Stimulated activated CD4-positive, alpha-beta T cell treated with anti-CD3 and anti-CD28 coated beads, Interleukin-1b, Interleukin-23, amount 100 ng/mL, for 4 hours (primary cell): ENCODE measurements around the gene SLC25A17.
"Not testable (repeated sequence)": the region's sequence is repeated elsewhere in the genome, so short reads cannot be mapped to it uniquely, and the experiment has no call there.

Experiments used
- DNase-seq, 2 donors: peaks; one replicate each; pipeline ENCODE4 v3.0.0-alpha.2; 2020; ENCODE audit warnings: low read depth in 2 of 2

Gene SLC25A17

DNA sequence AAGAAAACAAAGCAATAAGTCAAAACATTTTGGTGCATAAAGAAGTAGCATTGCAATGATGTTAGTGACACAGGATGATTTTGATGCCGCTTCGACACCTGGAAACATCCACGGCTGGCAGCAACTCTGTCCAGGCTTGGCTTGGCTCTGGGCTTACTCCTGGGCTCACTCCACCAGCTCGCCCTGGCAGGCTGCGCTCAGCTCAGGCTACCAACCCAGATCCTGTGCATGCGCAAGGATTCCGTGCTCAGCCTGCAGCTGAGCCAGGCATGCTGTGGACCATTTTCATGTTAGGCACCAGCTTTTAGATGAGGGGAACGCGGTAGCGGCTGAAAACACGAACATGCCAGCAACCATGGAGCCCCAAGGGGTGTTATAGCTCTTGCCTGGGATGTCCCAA, 66.0 kb downstream of the SLC25A17 start:
- no peak for DNase-seq

DNA sequence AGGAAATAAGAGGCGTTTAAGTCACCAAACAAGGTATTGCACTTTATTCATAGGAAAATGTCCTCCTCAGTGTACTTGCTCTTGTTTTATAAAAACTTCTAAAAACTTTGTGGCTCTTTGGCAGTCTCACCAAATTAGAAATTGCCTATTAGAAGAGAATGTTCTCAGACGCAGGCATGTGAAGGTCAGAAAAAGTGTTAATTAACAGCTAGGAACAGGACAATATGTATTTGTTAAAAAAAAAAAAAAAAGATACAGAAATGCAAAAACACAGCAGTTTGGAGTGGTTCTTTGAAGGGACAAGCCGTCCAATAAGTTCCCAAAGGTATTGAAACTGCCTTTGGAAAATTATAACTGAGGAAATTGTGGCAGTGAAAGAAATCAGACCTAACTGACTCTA, 67.9 kb downstream of the SLC25A17 start:
- no peak for DNase-seq

DNA sequence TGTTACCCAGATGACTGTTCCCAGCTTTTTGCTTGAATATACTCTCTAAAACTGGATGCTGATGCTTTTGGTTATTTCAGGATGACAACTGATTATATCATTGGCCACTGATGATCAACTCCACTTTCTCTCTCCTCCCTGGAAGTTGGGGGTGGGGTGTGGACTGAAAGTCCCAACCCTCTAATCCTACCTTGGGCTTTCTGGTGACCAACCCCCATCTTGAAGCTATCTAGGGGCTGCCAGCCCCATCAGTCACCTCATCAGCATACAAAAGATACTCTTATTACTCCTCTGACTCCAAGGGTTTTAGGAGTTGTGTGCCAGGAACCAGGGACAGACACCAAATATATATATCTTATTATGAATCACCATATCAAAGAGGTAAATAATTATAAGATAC, 69.3 kb downstream of the SLC25A17 start:
- DNase-seq = no peak

DNA sequence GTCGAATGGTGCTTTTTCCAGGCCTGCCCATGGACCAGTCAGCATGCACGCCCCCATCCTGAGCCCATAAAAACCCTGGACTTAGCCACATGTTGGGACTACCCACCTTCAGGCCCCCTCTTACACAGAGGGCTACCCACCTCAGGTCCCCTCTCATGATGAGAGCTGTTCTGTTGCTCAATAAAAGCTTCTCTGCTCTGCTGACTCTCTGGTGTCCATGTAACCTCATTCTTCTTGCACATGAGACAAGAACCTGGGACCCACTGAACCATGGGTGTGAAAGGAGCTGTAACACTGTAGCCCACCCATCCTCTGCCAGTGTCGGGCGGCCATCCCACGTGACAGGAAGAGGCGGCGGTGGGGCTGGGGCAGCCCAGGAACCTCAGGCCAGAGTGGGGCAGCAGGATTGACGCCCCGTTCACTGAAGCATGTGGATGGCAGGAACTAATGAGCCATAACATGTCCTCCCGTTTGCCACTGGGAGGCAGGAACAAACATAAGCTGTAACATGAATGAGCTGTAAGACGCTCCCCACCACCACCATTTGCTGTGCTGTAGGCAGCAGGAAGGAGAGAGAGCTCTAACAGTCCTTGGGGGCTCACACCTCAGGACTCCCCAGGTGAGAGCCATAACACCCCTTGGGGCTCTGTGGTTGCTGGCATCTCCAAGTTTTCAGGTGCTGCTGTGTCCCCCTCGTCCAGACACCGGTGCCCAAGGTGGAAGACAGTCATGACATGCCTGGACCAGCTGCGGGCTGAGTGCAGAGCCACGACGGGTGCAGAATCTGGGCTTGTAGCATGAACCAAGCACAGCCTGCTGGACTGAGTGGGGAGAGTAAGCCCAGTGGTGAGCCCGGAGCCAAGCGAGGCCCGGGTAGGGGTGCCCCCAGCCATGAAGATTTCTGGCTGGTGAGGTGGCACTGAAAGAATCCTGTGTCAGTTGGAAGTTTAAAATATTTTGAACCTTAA, 70.5 kb downstream of the SLC25A17 start:
- no peak for DNase-seq

DNA sequence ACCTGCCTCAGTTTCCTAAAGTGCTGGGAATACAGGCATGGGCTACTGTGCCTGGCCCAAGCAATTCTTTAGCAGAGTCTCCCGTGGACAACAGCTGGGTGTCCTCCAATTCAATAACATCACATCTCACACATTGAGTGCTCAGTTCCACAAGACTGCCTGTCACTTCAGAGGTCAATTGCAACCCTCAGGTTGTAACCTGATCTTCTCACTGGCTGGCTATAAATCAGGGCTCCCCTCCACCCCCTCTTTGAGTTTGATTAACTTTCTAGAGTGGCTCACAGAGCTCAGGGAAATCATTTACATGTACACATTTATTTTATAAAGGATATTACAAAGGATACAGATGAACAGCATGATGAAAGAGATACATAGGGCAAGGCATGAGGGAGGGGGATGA, 71.8 kb downstream of the SLC25A17 start:
- no peak for DNase-seq

DNA sequence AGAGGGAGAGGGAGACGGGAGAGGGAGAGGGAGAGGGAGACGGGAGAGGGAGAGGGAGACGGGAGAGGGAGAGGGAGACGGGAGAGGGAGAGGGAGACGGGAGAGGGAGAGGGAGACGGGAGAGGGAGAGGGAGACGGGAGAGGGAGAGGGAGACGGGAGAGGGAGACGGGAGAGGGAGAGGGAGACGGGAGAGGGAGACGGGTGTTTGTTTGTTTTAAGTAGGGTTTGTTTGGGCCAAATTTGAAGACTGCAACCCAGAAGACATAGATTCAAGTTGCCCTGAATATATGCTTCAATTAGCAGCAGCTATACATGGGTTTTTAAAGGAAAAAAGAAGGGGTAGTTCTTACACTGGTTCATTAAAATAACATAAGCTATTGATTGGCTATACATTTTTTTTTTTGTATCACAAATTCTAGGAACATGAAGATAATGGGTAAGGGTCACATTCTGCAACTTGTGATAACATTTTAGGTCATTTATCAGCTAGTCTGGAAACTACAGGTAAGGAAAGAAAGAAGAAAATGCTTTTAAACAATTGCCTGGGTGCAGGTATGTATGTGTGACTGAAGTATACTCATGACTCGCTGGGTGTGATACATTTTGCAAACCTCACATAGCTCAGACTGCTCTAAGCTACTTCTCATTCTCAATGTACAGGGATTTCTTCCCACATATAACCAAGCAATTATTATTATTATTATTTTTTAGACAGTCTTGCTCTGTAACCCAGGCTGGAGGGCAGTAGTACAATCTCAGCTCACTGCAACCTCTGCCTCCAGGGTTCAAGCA, 72.5 kb downstream of the SLC25A17 start:
- DNase-seq = no peak

DNA sequence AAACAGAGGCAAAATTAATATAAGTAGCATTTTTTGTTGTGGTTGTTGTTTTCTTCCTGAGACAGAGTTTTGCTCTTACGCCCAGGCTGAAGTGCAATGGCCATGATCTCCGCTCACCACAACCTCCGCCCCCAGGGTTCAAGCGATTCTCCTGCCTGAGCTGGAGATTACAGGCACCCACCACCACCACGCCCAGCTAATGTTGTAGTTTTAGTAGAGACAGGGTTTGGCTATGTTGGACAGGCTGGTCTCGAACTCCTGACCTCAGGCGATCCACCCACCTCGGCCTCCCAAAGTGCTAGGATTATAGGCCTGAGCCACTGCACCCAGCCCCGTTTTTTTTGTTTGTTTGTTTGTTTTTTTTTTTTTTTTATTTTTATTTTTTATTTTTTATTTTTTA, 75.4 kb downstream of the SLC25A17 start:
- DNase-seq = no peak

DNA sequence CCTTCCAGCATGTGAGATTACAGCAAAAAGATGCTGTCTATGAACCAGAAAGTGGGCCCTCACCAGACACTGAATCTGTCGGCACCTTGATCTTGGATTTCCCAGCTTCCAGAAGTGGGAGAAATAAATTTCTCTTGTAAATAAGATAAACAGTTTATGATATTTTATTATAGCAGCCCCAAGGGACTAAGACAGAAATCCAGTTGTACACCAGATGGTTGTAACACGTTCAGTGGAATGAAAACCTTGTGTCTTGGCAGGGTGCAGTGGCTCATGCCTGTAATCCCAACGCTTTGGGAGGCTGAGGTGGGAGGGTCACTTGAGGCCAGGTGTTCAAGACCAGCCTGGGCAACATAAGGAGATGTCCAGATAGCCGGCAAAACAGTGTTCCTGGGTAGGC, 78.0 kb downstream of the SLC25A17 start:
- no peak for DNase-seq

DNA sequence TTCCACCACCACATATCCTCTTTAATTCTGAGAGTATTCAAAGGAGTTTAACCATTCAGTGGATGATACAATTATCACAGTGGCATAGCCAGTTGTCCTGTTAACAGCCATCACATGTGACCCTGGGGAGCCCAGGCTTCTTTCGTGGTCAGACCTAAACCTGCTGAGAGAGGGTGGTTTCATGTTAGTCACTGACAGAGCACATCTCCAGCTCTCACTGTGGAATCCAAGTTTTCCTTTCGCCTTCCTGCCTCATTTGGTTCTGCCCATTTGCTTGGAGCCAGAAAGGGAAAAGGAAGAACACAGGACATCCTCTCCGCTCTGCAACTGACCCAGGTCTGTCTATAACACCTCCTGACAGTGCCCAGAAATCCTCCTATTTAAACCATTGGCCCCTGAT, 79.4 kb downstream of the SLC25A17 start:
- no peak for DNase-seq

DNA sequence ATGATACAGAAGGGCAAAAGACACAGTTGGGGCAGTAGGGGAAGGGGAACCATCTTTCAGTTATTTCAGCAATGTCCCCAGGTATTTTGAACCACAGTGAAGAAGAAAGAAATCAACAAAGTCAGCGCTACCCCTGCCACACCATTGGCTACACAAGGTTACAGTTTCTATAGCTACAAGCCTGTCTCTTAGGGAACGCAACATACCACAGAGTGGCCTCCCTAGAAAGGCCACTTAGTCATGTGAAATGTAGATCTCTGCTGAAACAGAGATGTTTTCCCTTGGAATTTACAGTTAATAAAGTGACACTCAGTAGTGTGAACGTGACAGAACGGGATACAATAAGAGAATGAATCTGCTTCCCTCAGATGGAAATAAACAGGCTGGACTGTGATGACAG, 85.2 kb downstream of the SLC25A17 start:
- no peak for DNase-seq

DNA sequence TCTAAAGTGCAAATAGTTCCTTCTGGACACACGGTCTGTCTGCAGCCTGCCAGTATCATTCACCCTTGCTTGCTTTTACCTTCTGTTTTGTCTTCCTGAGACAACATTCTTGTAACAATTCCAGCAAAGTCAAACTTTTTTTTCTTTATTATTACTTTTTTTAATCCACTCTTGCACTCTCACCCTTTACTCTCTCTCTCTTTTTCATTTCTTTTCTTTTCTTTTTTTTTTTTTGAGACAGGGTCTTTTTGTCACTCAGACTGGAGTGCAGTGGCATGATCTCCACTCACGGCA, 86.2 kb downstream of the SLC25A17 start:
- no peak for DNase-seq

DNA sequence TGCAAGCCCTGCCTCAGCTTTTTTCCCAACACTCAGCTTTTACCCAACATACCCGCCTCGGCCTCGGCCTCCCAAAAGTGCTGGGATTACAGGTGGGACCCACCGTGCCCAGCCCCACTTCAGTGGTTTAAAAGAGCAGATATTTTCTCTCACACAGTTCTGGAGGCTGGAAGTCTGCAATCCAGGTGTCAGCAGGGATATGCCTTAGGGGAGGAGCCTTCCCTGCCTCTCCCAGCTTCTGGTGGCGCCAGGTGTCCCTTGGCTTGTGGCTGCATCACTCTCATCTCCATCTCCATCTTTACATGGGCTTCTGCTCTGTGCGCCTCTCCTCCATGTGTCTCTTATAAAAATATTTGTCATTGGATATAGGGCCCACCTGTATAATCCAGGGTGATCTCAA, 89.9 kb downstream of the SLC25A17 start:
- no peak for DNase-seq

DNA sequence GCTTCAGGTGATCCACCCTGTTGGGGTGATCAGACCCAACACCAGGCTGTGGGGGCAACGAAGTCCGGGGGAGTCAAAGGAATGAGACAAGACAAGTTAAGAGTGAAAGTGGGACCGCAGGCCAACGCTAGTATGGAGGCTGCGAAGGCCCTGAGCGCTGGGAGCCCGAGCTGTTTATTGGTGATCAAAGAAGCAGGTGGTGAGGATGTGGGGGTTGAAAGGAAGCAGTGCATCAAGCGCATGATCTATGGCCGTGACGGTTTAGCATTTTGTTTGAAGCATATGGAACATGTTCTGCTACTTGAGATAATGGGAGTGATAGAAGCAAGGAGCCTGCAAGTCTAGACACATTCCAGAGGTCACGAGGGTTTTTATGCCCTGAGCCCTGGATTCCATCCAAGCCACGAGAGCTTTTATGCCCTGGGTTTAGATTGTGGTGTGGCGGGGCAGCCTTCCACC, 90.4 kb downstream of the SLC25A17 start:
- DNase-seq = peak; percentile 19 to 35

DNA sequence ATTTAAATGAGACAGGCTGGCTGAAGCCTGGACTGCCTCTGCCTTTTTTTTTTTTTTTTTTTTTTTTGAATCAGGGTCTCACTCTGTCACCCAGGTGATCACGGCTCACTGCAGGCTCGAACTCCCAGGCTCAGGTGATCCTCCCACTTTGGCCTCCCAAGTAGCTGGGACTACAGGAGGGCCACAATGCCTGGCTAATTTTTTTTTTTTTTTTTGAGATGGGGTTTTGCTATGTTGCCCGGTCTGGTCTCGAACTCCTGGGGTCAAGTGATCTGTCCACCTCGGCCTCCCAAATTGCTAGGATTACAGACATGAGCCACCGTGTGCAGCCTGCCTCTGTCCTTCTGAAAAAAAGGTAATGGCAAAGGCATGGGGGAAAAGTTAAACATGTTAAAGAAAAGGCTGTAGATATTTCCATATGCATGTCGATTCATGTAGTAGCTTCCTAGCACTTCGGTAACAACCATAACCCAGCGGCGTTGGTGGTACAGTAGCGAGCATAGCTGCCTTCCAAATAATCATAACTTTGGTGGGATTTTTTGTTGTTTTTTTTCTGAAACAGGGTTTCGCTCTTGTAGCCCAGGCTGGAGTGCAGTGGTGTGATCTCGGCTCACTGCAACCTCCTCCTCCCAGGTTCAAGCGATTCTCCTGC, 91.1 kb downstream of the SLC25A17 start:
- DNase-seq = no peak

DNA sequence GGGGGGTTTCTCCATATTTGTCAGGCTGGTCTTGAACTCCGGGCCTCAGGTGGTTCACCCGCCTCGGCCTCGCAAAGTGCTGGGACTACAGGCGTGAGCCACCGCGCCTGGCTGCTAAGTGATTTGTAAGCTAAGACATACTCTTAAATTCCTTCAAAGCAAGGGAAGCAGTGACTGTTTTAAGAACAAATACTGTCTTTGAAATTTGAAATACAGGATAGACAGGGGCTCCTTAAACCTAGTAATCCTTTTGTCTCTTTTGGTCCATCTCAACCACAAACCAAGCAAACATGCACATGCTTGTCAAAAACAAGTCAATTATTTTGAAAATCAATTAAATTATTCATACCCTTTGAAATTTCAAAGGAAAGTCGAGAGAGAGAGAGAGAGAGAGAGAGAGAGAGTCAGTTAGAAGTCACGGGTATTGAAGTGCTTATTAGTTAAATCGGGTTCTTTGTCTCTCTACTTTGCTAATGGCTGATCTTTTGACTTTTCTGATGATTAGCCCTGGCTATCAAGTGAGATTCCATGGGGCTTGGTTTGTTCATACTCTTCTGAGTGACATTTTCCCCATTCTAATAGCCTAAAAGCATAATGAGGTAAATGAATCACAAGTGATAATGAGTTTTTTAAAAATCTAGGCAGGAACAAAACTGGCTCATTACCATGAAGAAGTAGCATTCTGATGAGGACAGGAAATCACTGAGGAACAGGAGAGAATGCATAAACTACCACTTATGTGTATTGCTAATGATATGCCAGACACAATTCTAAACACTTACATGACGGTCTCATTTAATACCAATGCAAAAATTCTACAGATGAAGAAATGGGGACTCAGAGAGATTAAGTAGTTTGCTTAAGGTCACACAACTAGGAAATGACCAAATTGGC, 91.8 kb downstream of the SLC25A17 start:
- no peak for DNase-seq

DNA sequence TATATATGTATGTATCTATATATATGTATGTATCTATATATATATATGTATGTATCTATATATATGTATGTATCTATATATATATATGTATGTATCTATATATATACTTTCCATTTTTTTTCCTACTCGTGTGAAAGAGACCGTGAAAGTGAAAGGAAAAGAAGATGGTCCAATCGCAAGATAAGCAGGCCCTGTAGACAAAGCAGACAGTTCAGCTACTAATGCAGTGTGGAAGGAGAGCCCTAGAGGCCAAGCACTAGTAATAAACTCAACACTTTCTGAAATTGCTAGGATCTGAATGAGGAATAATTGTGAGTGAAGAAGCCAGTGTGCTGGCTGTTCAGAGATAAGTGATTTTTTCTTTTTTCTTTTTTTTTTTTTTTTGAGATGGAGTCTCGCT, 92.6 kb downstream of the SLC25A17 start:
- DNase-seq = no peak

DNA sequence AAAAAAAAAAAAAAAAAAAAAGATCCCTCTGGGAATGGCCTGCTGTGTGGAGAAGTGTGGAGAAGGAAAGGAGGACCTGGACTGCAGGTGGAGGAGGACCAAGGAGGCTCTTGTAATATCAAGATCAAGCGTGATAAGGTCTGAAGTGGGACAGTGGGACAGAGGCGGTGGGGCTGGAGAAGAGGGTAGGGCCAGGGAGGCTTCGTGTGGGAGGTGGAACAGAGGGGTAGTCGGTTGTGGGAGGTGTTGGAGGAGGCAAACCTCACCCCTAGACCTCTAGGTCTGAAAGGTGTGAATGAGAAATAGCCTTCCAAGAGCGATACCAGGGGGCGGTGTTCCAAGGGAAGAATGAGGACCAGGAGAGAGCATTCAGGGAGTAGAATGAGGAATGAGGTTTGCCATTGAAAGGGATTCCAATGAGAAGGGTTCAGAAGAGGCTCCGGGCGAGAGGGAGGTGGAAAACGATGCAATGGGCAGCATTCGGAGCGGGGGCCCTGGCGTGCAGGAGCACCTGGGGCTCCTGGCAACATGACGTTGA, 95.7 kb downstream of the SLC25A17 start:
- DNase-seq = no peak

DNA sequence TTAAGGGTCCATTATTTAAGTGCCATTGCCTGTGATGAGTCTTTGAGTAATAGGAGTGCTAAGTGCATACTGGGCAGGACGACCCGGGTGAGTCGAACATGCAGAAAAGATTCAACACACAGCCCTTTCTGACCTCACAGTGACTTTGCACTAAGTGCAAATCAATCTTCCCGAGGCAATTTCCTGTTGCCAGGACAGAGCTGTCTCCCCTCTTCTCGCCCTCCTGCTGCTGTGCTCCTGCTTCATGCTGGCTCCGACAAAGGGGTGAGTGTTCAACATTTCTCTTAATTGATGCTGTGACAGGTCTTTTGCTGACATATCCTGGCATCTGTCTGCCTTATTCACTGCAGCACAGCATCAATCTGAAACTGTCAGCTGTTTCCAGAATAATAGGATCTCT, 97.9 kb downstream of the SLC25A17 start:
- DNase-seq = no peak

DNA sequence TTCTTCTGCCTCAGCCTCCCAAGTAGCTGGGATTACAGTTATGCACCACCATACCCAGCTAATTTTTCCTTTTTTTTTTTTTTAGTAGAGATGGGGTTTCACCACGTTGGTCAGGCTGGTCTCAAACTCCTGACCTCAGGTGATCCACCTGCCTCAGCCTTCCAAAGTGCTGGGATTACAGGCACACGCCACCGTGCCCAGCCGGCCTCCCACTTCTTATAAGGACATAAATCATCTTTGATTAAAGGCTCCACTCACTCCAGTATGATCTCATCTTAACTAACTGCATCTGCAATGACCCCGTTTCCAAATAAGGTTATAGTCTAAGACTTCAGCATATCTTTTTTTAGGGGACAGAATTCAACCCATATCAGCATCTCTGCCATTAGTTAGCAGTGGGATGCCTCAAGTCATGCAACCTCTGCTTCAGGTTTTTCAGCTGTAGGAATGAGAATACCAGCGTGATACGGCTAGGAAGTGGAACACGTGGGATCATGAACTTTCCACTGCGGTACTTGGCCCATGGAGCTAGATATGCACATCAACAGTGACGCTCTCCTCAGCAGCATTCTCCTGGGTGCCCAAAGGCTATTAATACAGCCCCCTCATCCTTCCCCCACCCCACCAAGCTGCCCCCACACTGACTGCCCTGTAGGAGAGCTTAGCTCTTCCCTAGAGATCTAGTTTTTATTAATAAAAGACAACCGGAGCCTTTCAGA, 98.4 kb downstream of the SLC25A17 start:
- no peak for DNase-seq

DNA sequence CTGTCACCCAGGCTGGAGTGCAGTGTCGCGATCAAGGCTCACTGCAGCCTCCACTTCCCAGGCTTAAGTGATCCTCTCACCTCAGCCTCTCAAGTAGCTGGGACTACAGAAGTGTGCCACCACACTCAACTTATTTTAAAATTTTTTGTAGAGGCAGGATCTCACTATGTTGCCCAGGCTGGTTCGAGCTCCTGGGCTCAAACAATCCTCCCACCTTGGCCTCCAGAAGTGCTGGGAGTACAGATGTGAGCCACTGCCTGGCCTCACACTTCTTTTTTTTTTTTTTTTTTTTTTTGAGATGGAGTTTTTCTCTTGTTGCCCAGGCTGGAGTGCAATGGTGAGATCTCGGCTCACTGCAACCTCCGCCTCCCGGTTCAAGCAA, 99.0 kb downstream of the SLC25A17 start:
- DNase-seq = not testable (repeated sequence)
